Ascending aorta (tissue), 2 donors: ENCODE data around the gene ADGRA3. TPM values are rescaled to one million over a fixed set of nuclear protein-coding genes. Genes with fewer than 3 reads are reported as not detected.

ENCODE experiments used
- DNase-seq, 2 donors: peaks; one replicate each; pipeline ENCODE4 v3.0.0-alpha.2; 2019; ENCODE audit warnings: low spot score in 2 of 2
- H3K27ac ChIP-seq, 2 donors: fragments of 200-600 bp; sonication (generic); one replicate each; pipeline ENCODE4 v1.5.1; 2016 to 2017; ENCODE audit warnings: mild to moderate bottlenecking in 1 of 2
- H3K27me3 ChIP-seq: fragments of 200-600 bp; sonication (generic); one replicate; pipeline ENCODE4 v1.5.1; 2017
- H3K36me3 ChIP-seq, 2 donors: fragments of 200-600 bp; sonication (generic); one replicate each; pipeline ENCODE4 v1.5.1; 2016
- H3K4me1 ChIP-seq, 2 donors: fragments of 200-600 bp; sonication (generic); one replicate each; pipeline ENCODE4 v1.5.1; 2016 to 2017; ENCODE audit warnings: mild to moderate bottlenecking in 1 of 2
- H3K4me3 ChIP-seq, 2 donors: fragments of 200-600 bp; sonication (generic); one replicate each; pipeline ENCODE4 v1.5.1; 2016 to 2017; ENCODE audit warnings: mild to moderate bottlenecking in 1 of 2
- H3K9me3 ChIP-seq, 2 donors: fragments of 200-600 bp; sonication (generic); one replicate each; pipeline ENCODE4 v1.5.1; 2016
- intact Hi-C: fragments of 100-400 bp; cut with DNase I; formaldehyde crosslinking; loops from one replicate; pipeline ENCODE4 v1.15.1; 2023
- total RNA-seq: library from RNA; depleted of rRNA; stranded (reverse); fragments of >200 nt; gene quantifications from one replicate; pipeline ENCODE4 v1.1.0, GENCODE V29; 2016
- TF ChIP-seq, protein P1 (sequence below), 3 experiments: fragments of 200-600 bp in 2 of 3; fragments of 450-650 bp in 1 of 3; sonication (generic) in 2 of 3; IDR thresholded peaks; one replicate each; pipeline ENCODE4 v1.5.1; 2016 to 2019; ENCODE audit warnings: antibody characterized with exemption in 3 of 3, mild to moderate bottlenecking in 1 of 3, moderate library complexity in 1 of 3

ADGRA3 gene
- total RNA-seq, 1 donor from 2014 or later, result 2.2 TPM

DNA sequence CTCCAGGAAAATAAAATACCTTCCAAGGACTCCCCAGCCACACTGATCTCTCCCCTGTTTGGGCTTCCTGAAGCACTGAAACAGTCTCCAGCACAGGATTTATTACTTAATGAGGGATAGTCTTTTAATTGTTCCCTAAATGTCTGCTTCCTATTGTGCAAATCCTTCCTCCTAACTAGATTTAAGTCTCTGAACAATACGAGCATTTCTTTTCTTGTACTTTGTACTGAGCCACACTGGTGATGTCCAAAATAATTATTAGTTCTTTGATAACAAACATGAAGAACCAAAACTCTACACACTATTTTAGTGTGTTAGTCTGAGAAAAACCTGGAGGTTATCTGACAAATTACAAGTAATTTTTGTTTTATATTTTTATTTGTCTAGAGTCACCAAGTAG lies 5.1 kb downstream of the ADGRA3 start:
- intact Hi-C loops, result loop anchor here (5.0 kb wide), 1 partner anchor 98 kb away; no protein-coding TSS in a partner anchor
- no peak for DNase-seq
- no peaks in the 10 kb centered on the region for H3K4me1 ChIP-seq
- no peaks in the 10 kb centered on the region for H3K36me3 ChIP-seq
- TF ChIP-seq, protein P1, sequence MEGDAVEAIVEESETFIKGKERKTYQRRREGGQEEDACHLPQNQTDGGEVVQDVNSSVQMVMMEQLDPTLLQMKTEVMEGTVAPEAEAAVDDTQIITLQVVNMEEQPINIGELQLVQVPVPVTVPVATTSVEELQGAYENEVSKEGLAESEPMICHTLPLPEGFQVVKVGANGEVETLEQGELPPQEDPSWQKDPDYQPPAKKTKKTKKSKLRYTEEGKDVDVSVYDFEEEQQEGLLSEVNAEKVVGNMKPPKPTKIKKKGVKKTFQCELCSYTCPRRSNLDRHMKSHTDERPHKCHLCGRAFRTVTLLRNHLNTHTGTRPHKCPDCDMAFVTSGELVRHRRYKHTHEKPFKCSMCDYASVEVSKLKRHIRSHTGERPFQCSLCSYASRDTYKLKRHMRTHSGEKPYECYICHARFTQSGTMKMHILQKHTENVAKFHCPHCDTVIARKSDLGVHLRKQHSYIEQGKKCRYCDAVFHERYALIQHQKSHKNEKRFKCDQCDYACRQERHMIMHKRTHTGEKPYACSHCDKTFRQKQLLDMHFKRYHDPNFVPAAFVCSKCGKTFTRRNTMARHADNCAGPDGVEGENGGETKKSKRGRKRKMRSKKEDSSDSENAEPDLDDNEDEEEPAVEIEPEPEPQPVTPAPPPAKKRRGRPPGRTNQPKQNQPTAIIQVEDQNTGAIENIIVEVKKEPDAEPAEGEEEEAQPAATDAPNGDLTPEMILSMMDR (IDR thresholded peaks at IDR 0.05), result no peak
- H3K4me3 ChIP-seq, result no peak overlapping the region
- H3K27me3 ChIP-seq, result no peaks in the 10 kb centered on the region
- H3K9me3 ChIP-seq, result no peaks in the 10 kb centered on the region
- no peak overlapping the region for H3K27ac ChIP-seq

DNA sequence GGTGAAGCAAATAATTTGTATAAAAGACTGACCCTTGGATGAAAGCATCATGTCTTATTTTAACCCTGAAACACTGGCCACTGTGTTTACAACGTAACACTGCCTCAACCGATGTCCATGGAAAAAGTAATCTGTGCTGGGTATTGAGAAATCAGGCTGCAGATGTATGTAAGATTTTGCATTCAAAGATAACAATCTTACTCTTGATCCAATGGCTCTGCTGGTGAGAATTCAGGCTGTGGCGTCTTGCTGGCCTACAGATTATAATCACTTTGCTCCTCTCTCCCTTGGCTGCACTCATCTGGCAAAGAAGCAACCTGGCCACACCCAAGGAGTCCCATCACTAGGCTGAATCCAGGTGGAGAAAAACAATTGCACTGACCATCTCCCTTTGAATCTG lies 7.5 kb downstream of the ADGRA3 start:
- no peaks in the 10 kb centered on the region for H3K9me3 ChIP-seq
- intact Hi-C loops, result no loop called here
- no peaks in the 10 kb centered on the region for H3K27me3 ChIP-seq
- H3K36me3 ChIP-seq, result no peaks in the 10 kb centered on the region
- H3K4me3 ChIP-seq, result no peak overlapping the region
- no peak for DNase-seq
- no peak overlapping the region for H3K27ac ChIP-seq
- no peaks in the 10 kb centered on the region for H3K4me1 ChIP-seq
- TF ChIP-seq, protein P1 (IDR thresholded peaks at IDR 0.05), result no peak

DNA sequence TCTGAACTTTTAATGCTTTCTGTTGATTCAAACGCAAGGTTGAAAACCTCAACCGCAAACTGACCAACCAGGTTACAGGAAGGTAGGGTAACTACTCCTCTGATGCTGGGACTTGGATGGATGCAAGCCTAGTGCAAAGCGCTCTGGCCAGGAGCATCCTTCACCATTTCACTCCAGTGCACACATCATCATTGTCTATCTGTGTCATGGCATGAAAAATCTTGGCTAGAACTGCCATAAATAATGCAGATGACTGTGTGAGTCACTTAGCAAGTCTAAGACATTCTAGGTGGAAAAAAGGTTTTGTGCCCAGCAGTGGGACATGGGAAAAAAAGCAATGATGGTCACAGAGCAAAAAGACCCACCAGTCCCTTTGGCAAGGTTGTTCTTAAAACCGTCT lies 10.9 kb downstream of the ADGRA3 start:
- no peak overlapping the region for H3K27ac ChIP-seq
- no peaks in the 10 kb centered on the region for H3K9me3 ChIP-seq
- no peaks in the 10 kb centered on the region for H3K36me3 ChIP-seq
- intact Hi-C loops, result no loop called here
- TF ChIP-seq, protein P1 (IDR thresholded peaks at IDR 0.05), result no peak
- no peak for DNase-seq
- no peaks in the 10 kb centered on the region for H3K27me3 ChIP-seq
- no peaks in the 10 kb centered on the region for H3K4me1 ChIP-seq
- no peak overlapping the region for H3K4me3 ChIP-seq

DNA sequence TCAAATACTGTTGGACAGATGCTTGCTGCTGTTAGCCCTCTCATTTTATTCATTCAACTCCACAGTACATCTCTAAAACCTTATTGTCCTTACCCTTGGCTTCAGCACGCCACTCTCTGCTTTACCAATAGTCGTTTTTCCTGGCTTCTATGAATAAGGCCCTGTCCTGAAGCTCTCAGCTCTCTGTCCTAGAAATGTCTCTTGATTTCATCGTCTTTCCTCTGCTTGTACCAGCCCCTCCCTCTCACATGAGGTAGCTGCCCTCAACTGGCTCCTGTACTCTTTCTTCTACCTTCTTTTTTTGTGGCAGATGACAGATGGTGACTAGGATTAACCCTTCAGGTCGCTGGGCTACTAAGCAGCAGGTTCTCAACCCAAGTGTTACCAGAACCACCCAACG lies 11.4 kb downstream of the ADGRA3 start:
- Histone ChIP-seq H3K4me1 (no peaks in the 10 kb centered on the region), H3K9me3 (no peaks in the 10 kb centered on the region), H3K27ac (no peak overlapping the region), H3K4me3 (no peak overlapping the region), H3K36me3 (no peaks in the 10 kb centered on the region), H3K27me3 (no peaks in the 10 kb centered on the region)
- intact Hi-C loops, result no loop called here
- TF ChIP-seq, protein P1 (IDR thresholded peaks at IDR 0.05), result no peak
- DNase-seq, result no peak

DNA sequence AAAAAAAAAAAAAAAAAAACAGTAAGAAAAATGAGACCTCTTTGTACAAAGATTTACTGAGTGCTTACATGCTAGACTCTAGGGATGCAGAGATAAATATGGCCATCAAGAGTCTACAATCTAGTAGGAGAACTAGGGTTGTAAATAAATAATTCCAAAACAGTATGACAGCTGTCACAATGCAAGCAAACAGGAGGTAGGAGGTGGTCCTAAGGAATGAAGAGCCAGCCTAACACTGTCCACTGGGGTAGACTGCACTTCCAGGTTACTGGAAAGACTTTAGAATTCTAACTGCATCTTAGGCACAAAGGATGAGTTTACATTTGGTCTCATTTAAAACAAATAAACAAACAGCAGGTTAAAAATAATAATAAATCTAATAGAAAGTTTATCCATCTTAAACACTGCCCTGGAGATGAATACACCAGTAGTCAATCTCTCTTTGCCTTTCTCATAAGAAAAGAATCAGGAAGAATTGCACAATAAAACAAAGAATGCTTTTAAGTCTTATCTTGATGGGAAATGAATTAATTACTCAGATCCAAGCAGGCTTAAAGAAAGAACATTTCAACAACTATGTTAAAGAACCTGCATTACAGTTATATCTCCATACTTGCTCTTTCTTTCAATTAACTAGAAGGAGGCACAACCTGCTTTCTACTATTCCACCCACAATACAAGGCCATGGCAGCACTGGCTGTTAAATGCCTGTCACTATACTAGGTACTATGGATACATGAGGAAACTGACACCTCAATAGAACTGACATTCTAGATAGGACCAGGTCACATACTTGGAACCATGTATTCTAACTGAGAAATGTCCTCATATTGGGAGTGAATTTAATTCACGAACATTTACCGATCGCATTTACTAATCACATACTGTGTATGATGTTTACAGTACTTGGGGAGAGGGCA lies 12.7 kb downstream of the ADGRA3 start:
- Histone ChIP-seq H3K36me3 (no peaks in the 10 kb centered on the region), H3K9me3 (no peaks in the 10 kb centered on the region), H3K4me3 (no peak overlapping the region), H3K27me3 (no peaks in the 10 kb centered on the region), H3K4me1 (no peaks in the 10 kb centered on the region), H3K27ac (no peak overlapping the region)
- intact Hi-C loops, result no loop called here
- DNase-seq, result no peak
- TF ChIP-seq, protein P1 (IDR thresholded peaks at IDR 0.05), result no peak
